ENCODE results near the gene ILK. TPM values are rescaled to one million over a fixed set of nuclear protein-coding genes. Genes with fewer than 3 reads are reported as not detected.

Gene ILK
- total and polyA plus RNA-seq, 2 of the 13 experiments (the other 11 are each of a cell fraction or from before 2014, with no cell fraction given) = 70.3 to 108 TPM

DNA sequence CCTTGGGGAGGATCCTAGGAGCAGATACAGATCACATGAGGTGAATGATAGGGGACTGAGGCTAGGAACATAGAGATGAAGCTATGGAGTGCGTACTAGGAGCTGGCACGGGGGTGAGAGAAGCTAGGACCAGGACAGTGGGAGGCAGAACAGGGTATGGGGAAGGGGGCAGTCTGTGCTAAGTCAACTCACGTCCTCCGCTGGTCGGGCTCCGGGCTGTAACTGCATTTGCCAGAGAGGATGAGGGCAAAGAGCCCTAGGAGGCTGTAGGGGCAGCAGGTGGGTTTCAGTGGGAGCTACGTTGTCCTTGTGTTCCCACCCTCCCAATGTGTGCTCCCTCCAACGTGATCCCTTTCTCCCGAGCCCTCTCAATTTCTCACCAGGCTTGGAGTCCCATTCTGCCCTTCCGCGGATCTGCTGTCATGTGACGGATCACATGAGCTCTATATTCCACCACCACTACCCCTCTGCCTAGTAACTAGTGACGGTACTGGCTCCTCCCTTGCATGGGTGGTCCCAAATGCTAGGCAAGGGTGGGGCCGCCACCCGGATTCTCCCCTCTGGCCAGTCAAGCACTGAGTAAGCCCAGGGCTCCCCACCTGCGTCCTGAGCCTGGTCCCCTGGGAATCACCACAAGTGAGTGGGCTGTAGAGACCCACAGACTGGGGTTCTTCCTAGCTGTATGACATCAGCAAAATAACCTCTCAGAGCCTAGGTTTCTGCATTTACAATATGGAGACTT is 15.6 kb downstream of the ILK start, which contains the start of gene TPP1 (continued):
- TF ChIP-seq ZBTB46 (CRISPR knock-in tag; IDR thresholded peaks at IDR 0.05; ENCODE audit: borderline replicate concordance) = no peak
- TF ChIP-seq EP300 (IDR thresholded peaks at IDR 0.05; ENCODE audit: low read depth in 2 of 2, low read length in 2 of 2) = peak in 1 of 2 experiments; percentile 50; a peak in 1 of 4 replicates
- no peak for TF ChIP-seq EP300 (CRISPR knock-in tag; IDR thresholded peaks at IDR 0.05; ENCODE audit: borderline replicate concordance)
- TF ChIP-seq RNF219 (CRISPR knock-in tag; IDR thresholded peaks at IDR 0.05) = no peak
- TF ChIP-seq BCL6 (CRISPR knock-in tag; IDR thresholded peaks at IDR 0.05) = no peak
- TF ChIP-seq ZNF263 (CRISPR knock-in tag; IDR thresholded peaks at IDR 0.05) = peak; percentile 88
- peak; percentile 85 for TF ChIP-seq POLR2G (IDR thresholded peaks at IDR 0.05; ENCODE audit: low read depth, low read length)
- TF ChIP-seq ZMYM2 (CRISPR knock-in tag; IDR thresholded peaks at IDR 0.05) = no peak
- TF ChIP-seq, protein P1, sequence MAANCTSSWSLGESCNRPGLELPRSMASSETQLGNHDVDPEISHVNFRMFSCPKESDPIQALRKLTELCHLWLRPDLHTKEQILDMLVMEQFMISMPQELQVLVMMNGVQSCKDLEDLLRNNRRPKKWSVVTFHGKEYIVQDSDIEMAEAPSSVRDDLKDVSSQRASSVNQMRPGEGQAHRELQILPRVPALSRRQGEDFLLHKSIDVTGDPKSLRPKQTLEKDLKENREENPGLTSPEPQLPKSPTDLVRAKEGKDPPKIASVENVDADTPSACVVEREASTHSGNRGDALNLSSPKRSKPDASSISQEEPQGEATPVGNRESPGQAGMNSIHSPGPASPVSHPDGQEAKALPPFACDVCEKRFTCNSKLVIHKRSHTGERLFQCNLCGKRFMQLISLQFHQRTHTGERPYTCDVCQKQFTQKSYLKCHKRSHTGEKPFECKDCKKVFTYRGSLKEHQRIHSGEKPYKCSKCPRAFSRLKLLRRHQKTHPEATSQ (CRISPR knock-in tag; IDR thresholded peaks at IDR 0.05; ENCODE audit: borderline replicate concordance) = no peak
- TF ChIP-seq RBAK (CRISPR knock-in tag; IDR thresholded peaks at IDR 0.05) = no peak
- TF ChIP-seq HDAC6 (IDR thresholded peaks at IDR 0.05; ENCODE audit: low read depth, low read length) = no peak
- no peak for TF ChIP-seq SMARCC2 (IDR thresholded peaks at IDR 0.05)
- TF ChIP-seq ZNF567 (CRISPR knock-in tag; IDR thresholded peaks at IDR 0.05; ENCODE audit: borderline replicate concordance) = no peak
- TF ChIP-seq, protein P2, sequence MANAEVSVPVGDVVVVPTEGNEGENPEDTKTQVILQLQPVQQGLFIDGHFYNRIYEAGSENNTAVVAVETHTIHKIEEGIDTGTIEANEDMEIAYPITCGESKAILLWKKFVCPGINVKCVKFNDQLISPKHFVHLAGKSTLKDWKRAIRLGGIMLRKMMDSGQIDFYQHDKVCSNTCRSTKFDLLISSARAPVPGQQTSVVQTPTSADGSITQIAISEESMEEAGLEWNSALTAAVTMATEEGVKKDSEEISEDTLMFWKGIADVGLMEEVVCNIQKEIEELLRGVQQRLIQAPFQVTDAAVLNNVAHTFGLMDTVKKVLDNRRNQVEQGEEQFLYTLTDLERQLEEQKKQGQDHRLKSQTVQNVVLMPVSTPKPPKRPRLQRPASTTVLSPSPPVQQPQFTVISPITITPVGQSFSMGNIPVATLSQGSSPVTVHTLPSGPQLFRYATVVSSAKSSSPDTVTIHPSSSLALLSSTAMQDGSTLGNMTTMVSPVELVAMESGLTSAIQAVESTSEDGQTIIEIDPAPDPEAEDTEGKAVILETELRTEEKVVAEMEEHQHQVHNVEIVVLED (CRISPR knock-in tag; IDR thresholded peaks at IDR 0.05; ENCODE audit: borderline replicate concordance) = 0 out of 2 replicates have a peak, but pooled peaks have one; percentile 13
- TF ChIP-seq ZNF615 (CRISPR knock-in tag; IDR thresholded peaks at IDR 0.05; ENCODE audit: borderline replicate concordance) = 0 out of 2 replicates have a peak, but pooled peaks have one; percentile 51
- TF ChIP-seq ZNF382 (CRISPR knock-in tag; IDR thresholded peaks at IDR 0.05; ENCODE audit: borderline replicate concordance) = no peak
- peak; percentile 58 for TF ChIP-seq NFYC (CRISPR knock-in tag; IDR thresholded peaks at IDR 0.05)
- TF ChIP-seq SP4 (CRISPR knock-in tag; IDR thresholded peaks at IDR 0.05) = no peak; the same call in 1 of the 2 replicates
- TF ChIP-seq NFYB (CRISPR knock-in tag; IDR thresholded peaks at IDR 0.05) = peak; percentile 59
- no peak for TF ChIP-seq MEF2D (CRISPR knock-in tag; IDR thresholded peaks at IDR 0.05)
- no peak for TF ChIP-seq ATAD3A (CRISPR knock-in tag; IDR thresholded peaks at IDR 0.05)
- no peak for TF ChIP-seq EEA1 (CRISPR knock-in tag; IDR thresholded peaks at IDR 0.05; ENCODE audit: borderline replicate concordance)
